HG02870 (cell line): Measurements from ENCODE around the gene PEDS1.
"Not testable (repeated sequence)": the region's sequence is repeated elsewhere in the genome, so short reads cannot be mapped to it uniquely, and the experiment has no call there.

Experiments
- ATAC-seq: cut with Tn5 transposase; IDR thresholded peaks from one replicate; pipeline ENCODE4 v1.9.1; 2021; ENCODE audit warnings: mild to moderate bottlenecking, moderate library complexity; ENCODE audit not compliant: unreplicated experiment

Gene PEDS1

GRCh38 chr20:50115041-50115512 is 38.4 kb downstream of the PEDS1 start:
- no peak for ATAC-seq

GRCh38 chr20:50113420-50114224 is 39.9 kb downstream of the PEDS1 start:
- ATAC-seq, result no peak

GRCh38 chr20:50112512-50113419 is 40.8 kb downstream of the PEDS1 start, which contains the start of gene UBE2V1:
Gene UBE2V1, minus strand, starts transcription at chr20:50113150. Its CDS starts 22 bp downstream, at chr20:50113128.
- ATAC-seq, result no peak

GRCh38 chr20:50111829-50112495 is 41.6 kb downstream of the PEDS1 start:
- ATAC-seq, result no peak

GRCh38 chr20:50111120-50111828 is 42.2 kb downstream of the PEDS1 start:
- ATAC-seq, result no peak

GRCh38 chr20:50110141-50111047 is 43.1 kb downstream of the PEDS1 start:
- peak; percentile 53 for ATAC-seq

GRCh38 chr20:50108556-50109235 is 44.8 kb downstream of the PEDS1 start:
- no peak for ATAC-seq

- ATAC-seq, result no peak
Measured at GRCh38 chr20:50107796-50108331, 45.7 kb downstream of the PEDS1 start.

GRCh38 chr20:50107086-50107660 is 46.4 kb downstream of the PEDS1 start:
- ATAC-seq, result no peak

- not testable (repeated sequence) for ATAC-seq
Measured at GRCh38 chr20:50106669-50107068, 46.9 kb downstream of the PEDS1 start.
